Fibroblast of pulmonary artery (primary cell): ENCODE data around the gene PKP4.

ENCODE experiments used
- DNase-seq: peaks from one replicate; pipeline ENCODE4 v3.0.0-alpha.2; 2010; ENCODE audit warnings: low read depth
- H3K4me3 ChIP-seq: replicated peaks from 2 replicates; pipeline ENCODE4 v1.5.1; 2011; ENCODE audit warnings: low read depth, mild to moderate bottlenecking, control low read depth, low read length, moderate library complexity
- TF ChIP-seq, protein P1 (sequence below): IDR thresholded peaks from 2 replicates; pipeline ENCODE4 v1.5.1; 2011; ENCODE audit warnings: mild to moderate bottlenecking, control low read depth, low read length, inconsistent platforms; ENCODE audit errors: missing control alignments

PKP4 gene

DNA sequence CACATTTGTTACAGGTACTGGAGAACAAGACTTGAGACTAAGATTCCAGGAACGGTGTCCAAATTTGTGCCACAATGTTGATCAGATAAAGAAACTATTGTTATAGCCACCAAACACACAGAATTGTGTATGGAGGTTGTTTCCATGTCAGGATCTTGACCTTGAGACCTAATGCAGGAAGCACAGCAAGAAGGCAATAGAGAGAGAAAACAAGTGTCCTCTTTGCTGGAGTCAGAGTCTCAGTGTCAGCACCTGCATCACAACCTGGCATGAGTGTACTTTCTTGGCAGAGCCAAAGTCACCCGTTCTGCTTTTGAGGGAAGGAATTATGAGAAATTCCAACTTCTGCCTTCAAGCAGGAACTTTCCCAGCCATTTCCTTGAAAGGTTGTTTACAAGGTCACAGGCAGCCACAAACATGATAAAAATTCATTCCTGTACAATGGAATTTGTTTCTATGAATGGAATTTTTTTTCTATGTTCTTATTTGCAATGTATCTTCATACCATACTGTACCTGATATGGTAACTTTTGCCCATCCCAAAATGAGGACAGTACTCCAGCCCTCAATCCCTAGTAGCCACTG is 118.4 kb downstream of the PKP4 start:
- DNase-seq, result peak; percentile 20
- TF ChIP-seq, protein P1, sequence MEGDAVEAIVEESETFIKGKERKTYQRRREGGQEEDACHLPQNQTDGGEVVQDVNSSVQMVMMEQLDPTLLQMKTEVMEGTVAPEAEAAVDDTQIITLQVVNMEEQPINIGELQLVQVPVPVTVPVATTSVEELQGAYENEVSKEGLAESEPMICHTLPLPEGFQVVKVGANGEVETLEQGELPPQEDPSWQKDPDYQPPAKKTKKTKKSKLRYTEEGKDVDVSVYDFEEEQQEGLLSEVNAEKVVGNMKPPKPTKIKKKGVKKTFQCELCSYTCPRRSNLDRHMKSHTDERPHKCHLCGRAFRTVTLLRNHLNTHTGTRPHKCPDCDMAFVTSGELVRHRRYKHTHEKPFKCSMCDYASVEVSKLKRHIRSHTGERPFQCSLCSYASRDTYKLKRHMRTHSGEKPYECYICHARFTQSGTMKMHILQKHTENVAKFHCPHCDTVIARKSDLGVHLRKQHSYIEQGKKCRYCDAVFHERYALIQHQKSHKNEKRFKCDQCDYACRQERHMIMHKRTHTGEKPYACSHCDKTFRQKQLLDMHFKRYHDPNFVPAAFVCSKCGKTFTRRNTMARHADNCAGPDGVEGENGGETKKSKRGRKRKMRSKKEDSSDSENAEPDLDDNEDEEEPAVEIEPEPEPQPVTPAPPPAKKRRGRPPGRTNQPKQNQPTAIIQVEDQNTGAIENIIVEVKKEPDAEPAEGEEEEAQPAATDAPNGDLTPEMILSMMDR, result no peak
- H3K4me3 ChIP-seq, result no peak overlapping the region

DNA sequence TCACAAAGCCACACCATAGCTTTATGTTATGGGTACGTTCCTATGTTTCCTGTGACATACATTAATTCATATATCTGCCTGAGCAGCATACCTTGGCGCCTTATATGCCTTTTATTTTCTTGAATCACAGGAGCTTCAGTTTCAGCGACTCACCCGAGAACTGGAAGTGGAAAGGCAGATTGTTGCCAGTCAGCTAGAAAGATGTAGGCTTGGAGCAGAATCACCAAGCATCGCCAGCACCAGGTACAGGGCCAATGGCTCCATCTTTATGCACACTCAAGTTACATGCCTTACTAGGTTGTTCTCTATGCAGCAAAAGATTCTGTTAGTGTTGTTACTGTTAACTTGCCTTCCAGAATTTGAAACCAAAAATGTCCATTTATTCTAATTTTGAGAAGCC is 120.4 kb downstream of the PKP4 start:
- no peak overlapping the region for H3K4me3 ChIP-seq
- TF ChIP-seq, protein P1, result no peak
- DNase-seq, result no peak

DNA sequence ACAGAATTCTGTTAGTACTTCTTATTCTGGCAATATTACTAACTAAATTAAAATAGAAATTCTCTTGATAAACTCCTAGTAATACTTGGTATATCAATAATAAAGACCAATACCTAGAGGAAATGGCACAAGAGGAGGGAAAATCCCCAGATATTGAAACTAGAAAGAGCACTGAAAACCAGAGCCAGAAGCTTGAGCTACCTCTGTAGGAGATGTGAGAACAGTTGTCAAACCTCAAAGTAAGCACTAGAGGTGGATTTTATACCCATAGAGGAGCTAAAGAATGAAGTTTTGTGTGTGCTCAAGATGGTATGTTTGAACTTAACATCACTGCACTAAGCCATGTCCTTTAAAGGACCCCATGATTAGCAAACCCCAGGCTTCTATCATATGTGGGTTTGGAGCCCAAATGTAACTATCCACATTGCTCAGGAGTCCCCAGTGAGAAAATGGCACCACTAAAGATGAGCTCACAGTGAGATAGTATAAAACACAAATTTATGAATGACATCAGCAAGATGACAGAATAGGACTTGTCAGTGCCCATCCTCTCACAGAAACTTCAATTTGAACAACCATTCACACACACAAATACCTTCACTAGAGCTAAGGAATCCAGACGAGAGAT is 122.1 kb downstream of the PKP4 start:
- TF ChIP-seq, protein P1, result no peak
- no peak overlapping the region for H3K4me3 ChIP-seq
- DNase-seq, result no peak

DNA sequence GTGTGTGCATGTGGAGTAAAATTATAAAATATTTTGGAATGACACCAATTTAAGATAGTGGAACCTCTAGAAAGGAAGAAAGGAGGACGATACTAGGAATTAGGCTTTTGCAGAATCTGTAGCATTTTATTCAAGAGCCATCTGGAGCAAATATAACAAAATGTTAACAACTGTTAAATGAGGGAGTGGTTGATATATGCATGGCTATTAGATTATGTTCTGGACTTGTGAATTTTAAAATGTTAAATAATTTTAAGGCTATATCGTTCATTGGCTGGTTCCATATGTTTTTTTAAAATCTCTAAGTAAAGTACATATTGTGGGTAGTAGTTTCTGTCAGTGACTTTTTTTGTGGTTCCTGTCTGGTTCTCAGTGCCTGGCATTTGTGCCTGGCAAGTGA is 123.2 kb downstream of the PKP4 start:
- DNase-seq, result no peak
- no peak overlapping the region for H3K4me3 ChIP-seq
- TF ChIP-seq, protein P1, result no peak

DNA sequence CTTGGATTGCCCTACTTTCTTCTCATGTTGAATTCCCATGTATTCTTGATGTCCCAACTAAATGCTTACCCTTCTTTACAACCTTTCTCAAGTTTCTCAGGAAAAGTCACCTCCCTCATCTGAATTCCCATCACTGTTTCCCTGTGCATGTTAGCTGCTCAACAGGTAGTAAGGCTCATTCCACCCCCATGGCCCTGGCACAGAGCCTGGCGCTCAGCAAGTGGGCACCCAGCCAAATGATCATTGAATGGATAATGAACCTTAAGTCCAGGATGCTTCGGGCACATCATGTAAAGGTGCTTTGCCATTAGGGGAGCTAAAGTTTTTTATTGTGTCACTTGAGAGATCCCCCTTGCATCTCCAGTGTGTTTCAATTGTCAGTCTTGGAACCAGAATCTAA is 124.0 kb downstream of the PKP4 start:
- no peak overlapping the region for H3K4me3 ChIP-seq
- TF ChIP-seq, protein P1, result no peak
- no peak for DNase-seq

DNA sequence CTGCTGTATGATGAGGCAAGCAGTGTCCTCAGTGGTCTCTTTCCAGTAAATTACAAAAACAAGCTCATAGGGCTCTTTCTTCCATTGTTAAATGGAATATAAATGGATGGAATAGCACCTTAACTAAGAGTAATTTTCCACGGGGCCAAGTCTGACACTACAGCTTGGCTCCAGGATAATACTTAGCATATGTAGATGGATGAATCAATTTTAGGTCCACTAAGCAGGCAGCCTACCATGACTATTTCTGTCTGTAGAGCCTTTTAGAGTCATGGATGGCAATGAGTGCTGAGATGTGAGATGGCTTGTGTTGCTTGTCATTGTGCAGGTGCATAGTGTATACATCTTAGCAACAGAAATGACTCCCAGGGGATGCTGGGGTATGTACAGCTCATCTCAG is 125.9 kb downstream of the PKP4 start:
- no peak for DNase-seq

More for the DNA sequence above, 125.9 kb downstream of the PKP4 start:
- H3K4me3 ChIP-seq, result no peak overlapping the region
- TF ChIP-seq, protein P1, result no peak
